WTC11 (cell line): ENCODE measurements around the gene FOXB2. TPM values are rescaled to one million over a fixed set of nuclear protein-coding genes. Genes with fewer than 3 reads are reported as not detected.

Experiments
- ATAC-seq: fragments of 200-7000 bp; cut with Tn5 transposase; 2 replicates; pipeline ENCODE4 v1.10.0; 2021; ENCODE audit warnings: mild to moderate bottlenecking, moderate library complexity
- CTCF ChIA-PET: fragments of 300-600 bp; sonication (Branson Sonifier 250); formaldehyde crosslinking; loops from one replicate; lab custom pipeline; 2021; ENCODE audit warnings: antibody characterized with exemption; lab: Charles Lee
- POLR2A ChIA-PET: fragments of 350-600 bp; sonication (Branson Sonifier 250); formaldehyde crosslinking; loops from one replicate; lab custom pipeline; 2021; ENCODE audit warnings: antibody characterized with exemption; lab: Charles Lee
- DNase-seq: peaks from one replicate; pipeline ENCODE4 v3.0.0; 2021; ENCODE audit warnings: low spot score
- H3K27ac Mint-ChIP-seq: 2 replicates; pipeline ENCODE4 v1.8.0; 2021; ENCODE audit warnings: mixed read lengths
- H3K27me3 Mint-ChIP-seq: 2 replicates; pipeline ENCODE4 v1.8.0; 2021; ENCODE audit warnings: low read depth, mild to moderate bottlenecking, moderate library complexity, mixed read lengths
- H3K36me3 Mint-ChIP-seq: 2 replicates; pipeline ENCODE4 v1.8.0; 2021; ENCODE audit warnings: mixed read lengths
- H3K4me1 Mint-ChIP-seq: 2 replicates; pipeline ENCODE4 v1.8.0; 2022; ENCODE audit warnings: mixed read lengths
- H3K4me3 Mint-ChIP-seq: 2 replicates; pipeline ENCODE4 v1.8.0; 2021; ENCODE audit warnings: mild to moderate bottlenecking, moderate library complexity, mixed read lengths
- H3K9me3 Mint-ChIP-seq: 2 replicates; pipeline ENCODE4 v1.8.0; 2021; ENCODE audit warnings: mixed read lengths
- FOXJ3 ChIP-seq: sonication (generic); formaldehyde crosslinking; IDR thresholded peaks from 2 replicates; pipeline ENCODE4 v1.9.0; 2021; ENCODE audit warnings: missing genetic modification reagents, mild to moderate bottlenecking, borderline replicate concordance
- FOXP1 ChIP-seq: sonication (generic); formaldehyde crosslinking; IDR thresholded peaks from 2 replicates; pipeline ENCODE4 v1.8.0; 2022; ENCODE audit warnings: missing genetic modification reagents, mild to moderate bottlenecking, moderate library complexity, borderline replicate concordance
- GABPB1 ChIP-seq: sonication (generic); formaldehyde crosslinking; IDR thresholded peaks from 2 replicates; pipeline ENCODE4 v1.8.1; 2023; ENCODE audit warnings: mild to moderate bottlenecking, missing genetic modification reagents
- KAT7 ChIP-seq: sonication (generic); formaldehyde crosslinking; IDR thresholded peaks from 2 replicates; pipeline ENCODE4 v1.8.1; 2023; ENCODE audit warnings: missing genetic modification reagents, mild to moderate bottlenecking, borderline replicate concordance
- NR1H2 ChIP-seq: sonication (generic); formaldehyde crosslinking; IDR thresholded peaks from 2 replicates; pipeline ENCODE4 v1.9.0; 2021; ENCODE audit warnings: mild to moderate bottlenecking, moderate library complexity, missing genetic modification reagents
- NR3C1 ChIP-seq: sonication (generic); formaldehyde crosslinking; conservative IDR thresholded peaks from 2 replicates; pipeline ENCODE4 v1.8.1; 2023; ENCODE audit warnings: low read depth, mild to moderate bottlenecking, missing genetic modification reagents
- TEAD4 ChIP-seq: sonication (generic); formaldehyde crosslinking; IDR thresholded peaks from 2 replicates; pipeline ENCODE4 v1.8.0; 2022; ENCODE audit warnings: mild to moderate bottlenecking, missing genetic modification reagents
- ZNF423 ChIP-seq: fragments of 250-450 bp; sonication (Bioruptor Pico); IDR thresholded peaks from 2 replicates; pipeline ENCODE4 v2.1.2; 2022; ENCODE audit warnings: mild to moderate bottlenecking, moderate library complexity
- total RNA-seq: library from RNA; stranded (reverse); gene quantifications from 3 replicates; pipeline ENCODE4 v1.2.3, GENCODE V29; 2021
- TF ChIP-seq, protein P1 (sequence below): fragments of 250-450 bp; sonication (Bioruptor Pico); conservative IDR thresholded peaks from 2 replicates; pipeline ENCODE4 v1.9.0; 2021; ENCODE audit warnings: mild to moderate bottlenecking
- TF ChIP-seq, protein P2 (sequence below): sonication (generic); formaldehyde crosslinking; IDR thresholded peaks from 2 replicates; pipeline ENCODE4 v1.8.1; 2022; ENCODE audit warnings: mild to moderate bottlenecking, moderate library complexity, missing genetic modification reagents
- TF ChIP-seq, protein P3 (sequence below): sonication (generic); formaldehyde crosslinking; IDR thresholded peaks from 2 replicates; pipeline ENCODE4 v1.8.1; 2022; ENCODE audit warnings: missing genetic modification reagents, borderline replicate concordance
- TF ChIP-seq, protein P4 (sequence below): sonication (generic); formaldehyde crosslinking; IDR thresholded peaks from 2 replicates; pipeline ENCODE4 v1.8.0; 2022; ENCODE audit warnings: mild to moderate bottlenecking, missing genetic modification reagents
- TF ChIP-seq, protein P5 (sequence below): sonication (generic); formaldehyde crosslinking; IDR thresholded peaks from 2 replicates; pipeline ENCODE4 v1.8.0; 2022; ENCODE audit warnings: mild to moderate bottlenecking, missing genetic modification reagents

Gene FOXB2
- total RNA-seq, 1 experiment from 2014 or later = 0.22 TPM

DNA sequence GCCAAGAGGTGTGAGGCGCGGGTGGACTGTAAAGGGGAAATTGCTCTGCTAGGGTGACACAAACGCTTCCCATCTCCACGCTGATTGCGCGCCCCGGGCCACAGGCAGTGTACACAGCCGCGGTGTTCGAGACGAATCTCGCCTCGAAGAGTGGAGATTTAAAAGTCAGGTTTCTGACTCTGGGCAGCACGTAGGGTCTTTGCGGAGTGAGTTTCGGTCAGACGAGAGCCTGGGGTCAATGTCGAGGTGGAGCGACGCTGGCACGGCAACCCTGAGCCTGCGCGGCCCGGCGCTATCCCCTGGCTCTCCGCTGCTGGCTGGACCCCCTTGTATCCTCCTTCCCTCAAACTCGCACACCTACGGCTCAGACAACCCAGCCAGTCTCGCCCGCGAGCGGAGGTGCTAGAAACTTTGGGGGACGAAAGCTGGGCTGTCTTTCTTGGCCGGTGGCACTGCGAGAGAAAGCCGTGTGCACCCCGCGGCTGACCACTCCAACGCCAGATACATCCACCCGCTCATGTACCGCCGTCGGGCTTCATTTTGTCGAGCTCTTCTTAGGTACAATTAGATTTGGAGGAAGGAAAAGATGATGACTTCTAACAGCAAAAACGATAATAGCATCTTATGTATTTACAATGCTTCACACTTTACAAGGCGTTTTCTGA is 5.4 kb upstream of the FOXB2 start (continued):
- TF ChIP-seq, protein P1, sequence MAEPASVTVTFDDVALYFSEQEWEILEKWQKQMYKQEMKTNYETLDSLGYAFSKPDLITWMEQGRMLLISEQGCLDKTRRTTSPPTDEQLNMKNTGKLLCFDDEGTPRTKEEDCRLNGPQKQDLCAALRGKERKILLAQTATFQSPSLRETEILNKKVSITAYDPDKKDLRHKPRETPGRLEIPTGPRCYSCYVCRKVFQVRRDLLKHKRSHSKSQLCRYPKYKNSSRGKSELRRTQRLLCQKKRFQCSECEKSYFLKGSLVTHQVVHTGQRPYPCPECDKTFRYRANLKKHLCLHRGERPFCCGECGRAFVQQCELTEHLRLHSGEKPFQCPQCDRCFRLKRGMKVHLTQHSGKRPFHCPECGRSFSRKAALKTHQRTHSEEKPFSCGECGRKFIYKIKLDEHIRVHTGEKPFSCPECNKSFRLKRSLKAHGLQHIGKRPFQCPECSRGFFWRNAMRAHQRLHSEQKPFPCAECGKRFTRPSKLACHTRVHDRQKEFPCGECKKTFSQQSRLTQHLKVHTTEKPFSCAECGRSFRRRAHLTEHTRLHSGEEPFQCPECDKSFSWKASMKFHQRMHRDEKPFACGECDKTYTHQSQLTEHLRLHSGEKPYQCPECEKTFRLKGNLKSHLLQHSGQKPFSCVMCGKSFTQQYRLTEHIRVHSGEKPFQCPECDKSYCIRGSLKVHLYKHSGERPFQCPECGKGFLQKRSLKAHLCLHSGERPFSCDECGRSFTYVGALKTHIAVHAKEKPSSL = no peak
- TF ChIP-seq NR3C1 (no peak), GABPB1 (no peak), TEAD4 (CRISPR knock-in tag) (no peak), FOXP1 (CRISPR knock-in tag) (no peak), NR1H2 (no peak)
- TF ChIP-seq, protein P2, sequence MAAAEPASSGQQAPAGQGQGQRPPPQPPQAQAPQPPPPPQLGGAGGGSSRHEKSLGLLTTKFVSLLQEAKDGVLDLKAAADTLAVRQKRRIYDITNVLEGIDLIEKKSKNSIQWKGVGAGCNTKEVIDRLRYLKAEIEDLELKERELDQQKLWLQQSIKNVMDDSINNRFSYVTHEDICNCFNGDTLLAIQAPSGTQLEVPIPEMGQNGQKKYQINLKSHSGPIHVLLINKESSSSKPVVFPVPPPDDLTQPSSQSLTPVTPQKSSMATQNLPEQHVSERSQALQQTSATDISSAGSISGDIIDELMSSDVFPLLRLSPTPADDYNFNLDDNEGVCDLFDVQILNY (CRISPR knock-in tag) = no peak
- TF ChIP-seq, protein P3, sequence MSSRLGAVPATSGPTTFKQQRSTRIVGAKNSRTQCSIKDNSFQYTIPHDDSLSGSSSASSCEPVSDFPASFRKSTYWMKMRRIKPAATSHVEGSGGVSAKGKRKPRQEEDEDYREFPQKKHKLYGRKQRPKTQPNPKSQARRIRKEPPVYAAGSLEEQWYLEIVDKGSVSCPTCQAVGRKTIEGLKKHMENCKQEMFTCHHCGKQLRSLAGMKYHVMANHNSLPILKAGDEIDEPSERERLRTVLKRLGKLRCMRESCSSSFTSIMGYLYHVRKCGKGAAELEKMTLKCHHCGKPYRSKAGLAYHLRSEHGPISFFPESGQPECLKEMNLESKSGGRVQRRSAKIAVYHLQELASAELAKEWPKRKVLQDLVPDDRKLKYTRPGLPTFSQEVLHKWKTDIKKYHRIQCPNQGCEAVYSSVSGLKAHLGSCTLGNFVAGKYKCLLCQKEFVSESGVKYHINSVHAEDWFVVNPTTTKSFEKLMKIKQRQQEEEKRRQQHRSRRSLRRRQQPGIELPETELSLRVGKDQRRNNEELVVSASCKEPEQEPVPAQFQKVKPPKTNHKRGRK (CRISPR knock-in tag) = no peak
- TF ChIP-seq, protein P4, sequence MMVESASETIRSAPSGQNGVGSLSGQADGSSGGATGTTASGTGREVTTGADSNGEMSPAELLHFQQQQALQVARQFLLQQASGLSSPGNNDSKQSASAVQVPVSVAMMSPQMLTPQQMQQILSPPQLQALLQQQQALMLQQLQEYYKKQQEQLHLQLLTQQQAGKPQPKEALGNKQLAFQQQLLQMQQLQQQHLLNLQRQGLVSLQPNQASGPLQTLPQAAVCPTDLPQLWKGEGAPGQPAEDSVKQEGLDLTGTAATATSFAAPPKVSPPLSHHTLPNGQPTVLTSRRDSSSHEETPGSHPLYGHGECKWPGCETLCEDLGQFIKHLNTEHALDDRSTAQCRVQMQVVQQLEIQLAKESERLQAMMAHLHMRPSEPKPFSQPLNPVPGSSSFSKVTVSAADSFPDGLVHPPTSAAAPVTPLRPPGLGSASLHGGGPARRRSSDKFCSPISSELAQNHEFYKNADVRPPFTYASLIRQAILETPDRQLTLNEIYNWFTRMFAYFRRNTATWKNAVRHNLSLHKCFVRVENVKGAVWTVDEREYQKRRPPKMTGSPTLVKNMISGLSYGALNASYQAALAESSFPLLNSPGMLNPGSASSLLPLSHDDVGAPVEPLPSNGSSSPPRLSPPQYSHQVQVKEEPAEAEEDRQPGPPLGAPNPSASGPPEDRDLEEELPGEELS (CRISPR knock-in tag) = no peak
- TF ChIP-seq, protein P5, sequence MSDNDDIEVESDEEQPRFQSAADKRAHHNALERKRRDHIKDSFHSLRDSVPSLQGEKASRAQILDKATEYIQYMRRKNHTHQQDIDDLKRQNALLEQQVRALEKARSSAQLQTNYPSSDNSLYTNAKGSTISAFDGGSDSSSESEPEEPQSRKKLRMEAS = no peak
- TF ChIP-seq, all 79 proteins: peak for 0

DNA sequence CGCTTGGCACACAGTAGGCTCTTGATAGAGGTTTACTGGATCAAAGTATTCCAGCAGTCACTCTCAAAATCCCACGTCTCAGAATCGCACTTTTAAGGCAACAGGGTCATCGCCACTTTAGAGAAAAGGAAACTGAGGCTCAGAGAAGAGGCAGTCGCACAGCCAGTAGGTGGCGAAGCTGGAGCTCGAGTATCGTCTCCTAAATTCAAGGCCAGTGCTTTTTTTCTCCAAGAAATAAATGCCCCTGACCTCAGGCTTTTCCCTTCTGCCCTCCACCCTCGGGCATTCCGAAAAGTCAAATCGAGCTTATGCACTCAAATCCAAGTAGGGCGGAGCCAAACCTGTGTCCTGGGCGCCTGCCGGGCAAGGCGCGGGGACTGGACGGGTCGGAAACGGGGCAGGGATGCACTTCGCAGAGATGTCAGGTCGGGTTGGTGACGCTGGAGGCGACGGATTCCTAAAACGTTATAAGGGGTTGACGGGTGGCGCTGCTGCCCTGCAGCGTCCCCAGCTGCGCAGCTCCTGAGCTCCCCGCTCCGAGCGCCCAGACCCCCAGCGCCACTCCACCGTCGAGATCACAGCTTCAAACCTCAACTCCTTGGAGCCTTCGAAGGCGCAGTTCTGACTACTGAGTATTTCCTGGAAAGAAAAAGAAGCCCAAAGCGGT is 4.7 kb upstream of the FOXB2 start:
- peaks cover 97% of the 10 kb centered on the region for H3K27me3 Mint-ChIP-seq
- ChIA-PET CTCF (interaction anchor here (0.6 to 8.2 kb wide), 15 partner anchors 11 to 684 kb away, joined by 3 to 85 read pairs (median 4); partner anchors contain the start of gene VPS13A), POLR2A (interaction anchor here (1.0 kb wide), 1 partner anchor 162 kb away, joined by 3 read pairs; the partner anchor contains the start of gene VPS13A)
- DNase-seq = peak; percentile 53
- H3K36me3 Mint-ChIP-seq = no peaks in the 10 kb centered on the region
- peaks cover 64% of the 10 kb centered on the region for H3K4me1 Mint-ChIP-seq
- no peak overlapping the region for H3K27ac Mint-ChIP-seq
- no peaks in the 10 kb centered on the region for H3K9me3 Mint-ChIP-seq
- peak overlapping the region; percentile 78 for H3K4me3 Mint-ChIP-seq
- TF ChIP-seq ZNF423 (CRISPR knock-in tag) = 0 out of 2 replicates have a peak, but pooled peaks have one; percentile 19
- no peak for TF ChIP-seq KAT7 (CRISPR knock-in tag)
- TF ChIP-seq, all 79 proteins: peak for 1
- ATAC-seq = no peak

DNA sequence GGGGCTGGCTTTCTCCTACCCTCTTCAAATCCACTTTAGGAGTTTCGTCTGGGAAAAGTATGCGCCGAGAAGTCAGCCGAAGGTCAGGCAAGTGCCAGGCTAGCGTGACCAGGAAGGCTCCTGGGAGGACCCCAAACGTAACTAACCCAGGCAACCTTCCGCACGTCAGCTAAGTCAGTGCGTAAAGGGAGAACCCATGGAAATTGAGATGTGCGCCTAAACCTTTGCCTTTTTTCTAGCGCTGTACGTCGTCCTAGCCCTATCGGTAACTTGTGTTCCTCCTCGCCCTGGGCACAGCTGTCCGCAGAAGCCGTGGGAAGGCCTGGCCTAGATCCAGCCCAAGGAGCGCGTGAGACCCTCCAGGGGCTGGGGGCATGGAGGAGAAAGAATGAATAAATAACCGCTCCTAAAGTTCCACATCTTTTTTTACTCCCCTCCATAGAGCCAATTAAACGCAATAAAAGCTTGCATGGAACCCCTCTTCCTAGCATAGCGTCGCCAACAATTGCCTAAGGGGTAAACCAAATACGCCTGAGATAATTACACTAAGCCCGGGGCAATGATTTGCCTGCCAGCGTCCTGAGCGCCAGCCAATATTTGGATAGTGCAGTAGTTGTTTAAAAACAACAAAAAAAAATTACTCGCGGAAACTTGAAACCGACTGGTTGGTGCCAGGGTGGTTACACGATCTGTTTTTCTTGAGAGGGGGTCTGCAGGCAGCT is 4.0 kb upstream of the FOXB2 start:
- Mint-ChIP-seq H3K36me3 (no peaks in the 10 kb centered on the region), H3K4me3 (peak overlapping the region; percentile 78), H3K9me3 (no peaks in the 10 kb centered on the region), H3K27ac (no peak overlapping the region), H3K4me1 (peaks cover 65% of the 10 kb centered on the region), H3K27me3 (peaks cover 100% of the 10 kb centered on the region)
- CTCF ChIA-PET = interaction anchor here (0.6 to 8.2 kb wide), 19 partner anchors 10 to 684 kb away, joined by 3 to 85 read pairs (median 4); partner anchors contain the start of gene VPS13A
- POLR2A ChIA-PET = no interaction called here
- no peak for DNase-seq
- no peak for ATAC-seq
- TF ChIP-seq, protein P1 = no peak
- TF ChIP-seq FOXJ3 (CRISPR knock-in tag) = no peak
